NCI-H2171 (cell line): ENCODE measurements around the gene ALG9.

ENCODE experiments used
- DNase-seq: peaks from one replicate; lab custom pipeline; 2025; lab: John Stamatoyannopoulos, UW

ALG9 gene

GRCh38 chr11:111765320-111765983 is 105.9 kb downstream of the ALG9 start:
- DNase-seq = no peak

GRCh38 chr11:111764621-111765020 is 106.8 kb downstream of the ALG9 start:
- no peak for DNase-seq

GRCh38 chr11:111762981-111763643 is 108.3 kb downstream of the ALG9 start:
- DNase-seq = no peak

- no peak for DNase-seq
Observed at GRCh38 chr11:111762526-111762925, 108.9 kb downstream of the ALG9 start.

- peak; percentile 85 for DNase-seq
Observed at GRCh38 chr11:111761036-111761435, 110.3 kb downstream of the ALG9 start.

GRCh38 chr11:111759778-111760407 is 111.5 kb downstream of the ALG9 start:
- no peak for DNase-seq

- DNase-seq = no peak
Observed at GRCh38 chr11:111759376-111759775, 112.0 kb downstream of the ALG9 start.

GRCh38 chr11:111756097-111756496 is 115.3 kb downstream of the ALG9 start:
- no peak for DNase-seq

- DNase-seq = no peak
Observed at GRCh38 chr11:111749646-111750045, 121.7 kb downstream of the ALG9 start.

- DNase-seq = peak; percentile 67
Observed at GRCh38 chr11:111748035-111748804, 123.2 kb downstream of the ALG9 start.

- no peak for DNase-seq
Observed at GRCh38 chr11:111745719-111746504, 125.5 kb downstream of the ALG9 start.

GRCh38 chr11:111743700-111744099 is 127.7 kb downstream of the ALG9 start:
- DNase-seq = no peak

- no peak for DNase-seq
Observed at GRCh38 chr11:111741751-111742150, 129.6 kb downstream of the ALG9 start.

GRCh38 chr11:111739299-111739698 is 132.1 kb downstream of the ALG9 start:
- no peak for DNase-seq

GRCh38 chr11:111737444-111738210 is 133.8 kb downstream of the ALG9 start:
- DNase-seq = no peak

GRCh38 chr11:111736621-111737443 is 134.5 kb downstream of the ALG9 start:
- no peak for DNase-seq
